Sciatic nerve (tissue), 2 donors: Measurements from ENCODE around the gene UBE2S. TPM values are rescaled to one million over a fixed set of nuclear protein-coding genes. Genes with fewer than 3 reads are reported as not detected.
"Not testable (repeated sequence)": the region's sequence is repeated elsewhere in the genome, so short reads cannot be mapped to it uniquely, and the experiment has no call there.

Experiments used
- ATAC-seq: fragments of 200-7000 bp; cut with Tn5 transposase; one replicate; pipeline ENCODE4 v1.9.1; 2020; ENCODE audit warnings: mild to moderate bottlenecking, moderate library complexity
- DNase-seq: peaks from one replicate; pipeline ENCODE4 v3.0.0-alpha.2; 2020; ENCODE audit warnings: low spot score
- intact Hi-C: fragments of 100-400 bp; cut with DNase I; formaldehyde crosslinking; loops from one replicate; pipeline ENCODE4 v1.14.2; 2022
- total RNA-seq: library from RNA; stranded (reverse); fragmentation: NEBNext Ultra II Directional; extraction: Animal tissue kit (Norgen Biotek cat#: 25700); gene quantifications from one replicate; pipeline ENCODE4 v1.2.1, GENCODE V29; 2021
- donor health status: DM: no; HTN: no; CAD: no.
- donor health status: DM: no; HTN: no; CAD: no.

UBE2S gene
- total RNA-seq, 1 donor from 2014 or later, result 17.1 TPM

GRCh38 chr19:55409179-55409578, 1.6 kb upstream of the UBE2S start:
- DNase-seq, ATAC-seq, intact Hi-C loops: not testable (repeated sequence)

GRCh38 chr19:55408533-55408872, 915 bp upstream of the UBE2S start:
- no peak for DNase-seq
- ATAC-seq, result no peak
- intact Hi-C loops, result no loop called here

DNA sequence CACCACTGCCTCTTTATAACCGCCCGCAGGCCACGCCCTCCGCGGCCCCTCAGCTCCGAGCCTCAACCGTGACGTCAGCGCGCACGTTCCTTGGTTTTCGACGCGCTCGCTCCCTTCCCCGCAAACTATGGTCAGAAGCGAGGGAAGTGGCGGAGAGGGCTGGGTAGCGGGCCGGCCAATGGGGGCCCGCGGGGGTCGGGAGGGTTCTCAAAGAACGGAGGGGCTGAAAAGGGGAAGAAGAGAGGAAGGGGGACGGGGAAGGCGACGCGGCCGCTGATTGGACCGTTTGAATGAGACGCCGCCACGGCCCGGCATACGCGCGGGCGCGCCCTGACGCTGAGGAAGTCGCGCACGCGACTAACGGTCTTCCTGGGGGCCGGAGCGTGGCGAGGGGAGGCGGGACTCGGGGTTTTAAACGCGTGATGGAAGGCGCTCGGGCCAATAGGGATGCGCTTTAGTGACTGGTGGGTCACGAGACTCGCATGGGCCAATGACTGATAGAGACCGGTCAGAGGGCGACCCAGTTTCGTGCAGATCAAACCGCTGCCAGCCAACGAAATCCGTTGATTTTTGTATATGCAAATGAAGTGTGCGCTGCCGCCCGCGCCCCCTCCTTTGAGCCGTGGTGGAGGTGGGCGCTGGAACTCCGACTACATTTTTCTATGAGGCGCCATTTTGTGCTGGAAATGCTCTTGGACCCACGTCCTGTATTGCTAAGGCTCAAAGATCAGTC, 378 bp upstream of the UBE2S start:
- intact Hi-C loops, result no loop called here
- peak; percentile 98 for DNase-seq
- ATAC-seq, result peak; percentile 99

DNA sequence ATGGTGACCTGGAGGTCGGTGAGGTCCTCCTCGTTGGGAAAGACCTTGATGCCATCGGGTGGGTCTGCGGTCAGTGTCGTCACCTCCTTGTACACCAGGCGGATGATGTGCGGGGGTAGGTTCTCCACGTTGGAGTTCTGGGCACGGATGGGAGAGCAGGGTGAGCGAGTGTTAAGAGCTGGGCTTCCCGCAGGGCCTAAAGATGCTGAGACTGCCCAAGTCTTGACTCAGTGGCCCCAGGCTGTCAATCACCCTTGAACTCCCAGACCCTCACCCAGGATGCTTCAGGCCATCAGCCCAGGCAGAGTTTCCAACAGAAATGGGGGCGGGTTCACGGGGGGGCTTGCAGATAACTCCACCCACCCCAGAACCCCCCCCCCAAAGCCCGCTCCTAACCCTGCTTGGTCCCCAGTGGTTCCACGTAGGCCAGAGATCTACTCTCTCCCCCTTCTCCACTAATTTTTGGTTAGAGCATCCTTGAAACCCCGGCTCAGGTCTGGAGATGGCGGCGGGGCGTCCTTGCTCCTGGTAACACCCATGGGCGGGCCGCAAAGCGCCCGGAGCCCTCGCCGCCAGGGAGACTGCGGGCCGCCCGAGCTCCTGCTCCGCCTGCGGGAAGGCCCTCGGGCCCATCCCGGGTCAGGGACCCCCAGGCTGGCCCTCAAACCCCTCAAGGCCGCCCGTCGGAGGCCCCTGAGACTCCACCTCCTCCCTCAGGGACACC, 600 bp downstream of the UBE2S start:
- intact Hi-C loops, result no loop called here
- no peak for ATAC-seq

DNA sequence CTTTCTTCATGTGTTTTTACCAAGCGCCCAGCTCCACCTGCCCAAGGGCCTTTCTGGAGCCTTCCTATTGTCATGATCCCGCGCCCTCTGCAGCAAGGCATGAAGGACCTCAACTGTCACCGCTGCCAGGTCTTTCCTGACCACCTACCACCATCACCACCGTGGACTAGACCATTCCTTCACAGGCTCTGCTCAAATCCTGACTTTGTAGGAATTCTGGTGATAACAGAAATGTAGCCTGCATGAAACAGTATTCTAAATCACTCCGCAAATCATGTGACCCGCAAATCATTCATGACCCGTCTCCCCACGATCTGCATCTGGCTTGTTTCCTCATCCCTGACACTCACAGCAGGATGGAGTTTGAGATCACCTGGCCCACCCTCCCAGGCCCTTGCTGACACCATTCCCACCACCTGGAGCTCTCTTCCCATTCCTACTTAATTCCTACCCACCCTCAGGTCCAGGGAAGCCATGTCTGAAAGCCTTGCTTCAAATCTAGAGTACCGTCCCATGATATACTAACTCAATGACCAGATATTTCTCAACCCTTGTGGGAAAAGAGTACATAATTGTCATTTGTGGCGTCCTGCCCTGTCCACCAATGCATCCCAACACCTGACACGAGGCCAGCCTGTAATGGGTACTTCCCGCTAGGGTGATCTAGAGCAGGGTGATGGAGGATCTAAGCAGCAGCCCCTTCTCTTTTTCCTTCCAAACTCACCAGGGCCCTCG, 1.3 kb downstream of the UBE2S start:
- DNase-seq (no peak), ATAC-seq (no peak)
- intact Hi-C loops, result no loop called here

More for the DNA sequence above, 600 bp downstream of the UBE2S start:
- DNase-seq, result peak; percentile 70

- DNase-seq (no peak), ATAC-seq (no peak)
- intact Hi-C loops, result no loop called here
Observed at GRCh38 chr19:55405638-55406037, 1.9 kb downstream of the UBE2S start.

DNA sequence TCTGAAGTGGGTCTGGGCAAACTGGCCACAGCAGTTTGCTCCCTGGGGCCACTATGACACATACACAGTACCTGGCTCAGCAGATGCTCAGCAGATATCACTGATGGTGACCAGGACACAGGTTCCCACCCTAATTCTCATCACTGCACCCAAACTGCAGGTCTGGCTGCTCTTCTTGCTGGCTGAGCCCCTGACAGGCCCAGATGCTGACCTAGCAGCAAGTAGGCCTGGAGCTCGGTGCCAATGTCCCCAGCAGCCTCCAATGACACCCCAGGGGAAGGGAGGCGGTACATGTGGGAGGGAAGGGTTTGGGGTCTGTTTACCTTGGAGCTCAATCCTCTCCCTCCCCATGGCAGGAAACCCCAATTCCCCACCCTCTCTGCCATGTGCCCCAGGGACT, 5.1 kb downstream of the UBE2S start:
- intact Hi-C loops, result no loop called here
- DNase-seq (no peak), ATAC-seq (no peak)

GRCh38 chr19:55401390-55401789, 6.2 kb downstream of the UBE2S start:
- ATAC-seq, intact Hi-C loops, DNase-seq: not testable (repeated sequence)

- no peak for ATAC-seq
- no peak for DNase-seq
- intact Hi-C loops, result no loop called here
Observed at GRCh38 chr19:55400281-55401087, 7.1 kb downstream of the UBE2S start.

DNA sequence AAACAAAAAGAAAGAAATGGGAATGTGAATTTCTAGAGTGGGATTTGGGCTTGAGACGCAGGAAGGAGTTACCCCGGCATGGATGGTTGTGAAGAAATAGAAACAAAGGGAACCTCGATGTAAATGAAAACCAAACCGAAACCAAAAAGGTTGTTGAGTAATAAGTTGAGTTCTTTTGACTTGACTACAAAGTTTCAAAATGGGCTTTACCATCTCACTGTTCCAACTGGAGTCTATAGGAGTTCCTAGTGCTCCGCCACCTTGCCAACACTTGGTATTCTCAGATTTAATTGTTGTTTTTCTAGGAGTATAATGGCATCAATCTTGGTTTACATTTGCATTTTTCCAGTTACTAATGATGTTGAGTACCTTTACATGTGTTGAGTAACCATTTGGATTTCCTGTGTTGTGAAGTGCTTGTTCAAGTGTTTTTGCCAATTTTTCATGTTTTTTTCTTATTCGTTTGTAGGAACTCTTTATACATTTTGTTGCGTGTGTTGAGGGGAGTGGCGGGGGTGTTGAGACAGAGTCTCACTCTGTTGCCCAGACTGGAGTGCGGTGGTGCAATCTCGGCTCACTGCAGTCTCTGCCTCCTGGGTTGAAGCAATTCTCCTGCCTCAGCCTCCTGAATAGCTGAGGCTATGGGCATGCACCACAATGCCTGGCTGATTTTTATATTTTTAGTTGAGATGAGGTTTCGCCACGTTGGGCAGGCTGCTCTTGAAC, 9.2 kb downstream of the UBE2S start:
- DNase-seq (no peak), ATAC-seq (no peak)
- intact Hi-C loops, result no loop called here

DNA sequence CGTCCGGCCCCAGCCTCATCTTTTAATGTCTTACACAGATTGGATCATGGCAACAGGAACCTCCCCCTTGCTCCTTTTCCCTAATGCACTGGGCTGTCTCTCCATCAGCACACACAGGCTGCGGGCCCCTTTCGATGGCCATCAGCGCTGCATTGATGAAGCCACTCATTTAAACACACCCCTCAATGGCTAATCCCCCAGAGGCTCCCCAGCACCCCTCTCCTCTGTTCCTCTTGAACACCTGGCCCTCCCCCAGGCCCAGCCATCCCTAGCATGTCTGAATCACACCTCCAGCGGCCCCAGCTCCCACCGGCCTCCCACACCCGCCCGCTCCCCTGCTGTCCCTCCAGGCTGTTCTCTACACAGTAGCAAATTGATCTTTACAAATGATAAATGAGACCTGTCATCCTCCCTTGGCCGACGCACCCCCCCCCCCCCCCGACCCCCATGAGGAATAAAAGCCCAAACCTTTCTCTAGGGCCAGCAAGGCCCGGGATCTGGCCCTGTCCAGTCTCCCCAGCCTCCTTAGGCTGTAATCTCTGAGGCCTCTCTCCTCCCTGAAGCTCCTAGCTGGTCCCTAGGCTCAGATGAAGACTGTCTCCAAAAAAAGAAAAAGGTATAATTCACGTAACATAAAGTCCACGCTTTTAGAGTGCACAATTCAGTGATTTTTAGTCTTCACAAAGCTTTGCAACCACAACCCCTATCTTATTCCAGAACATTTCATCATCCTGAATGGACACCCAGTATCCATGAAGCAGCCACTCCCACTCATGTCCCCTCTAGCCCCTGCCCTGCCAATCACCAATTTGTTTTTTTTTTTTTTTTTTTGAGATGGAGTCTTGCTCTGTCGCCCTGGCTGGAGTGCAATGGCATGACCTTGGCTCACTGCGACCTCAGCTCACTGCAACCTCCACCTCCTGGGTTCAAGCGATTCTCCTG, 14.5 kb downstream of the UBE2S start:
- intact Hi-C loops, result no loop called here
- ATAC-seq (no peak), DNase-seq (no peak)

DNA sequence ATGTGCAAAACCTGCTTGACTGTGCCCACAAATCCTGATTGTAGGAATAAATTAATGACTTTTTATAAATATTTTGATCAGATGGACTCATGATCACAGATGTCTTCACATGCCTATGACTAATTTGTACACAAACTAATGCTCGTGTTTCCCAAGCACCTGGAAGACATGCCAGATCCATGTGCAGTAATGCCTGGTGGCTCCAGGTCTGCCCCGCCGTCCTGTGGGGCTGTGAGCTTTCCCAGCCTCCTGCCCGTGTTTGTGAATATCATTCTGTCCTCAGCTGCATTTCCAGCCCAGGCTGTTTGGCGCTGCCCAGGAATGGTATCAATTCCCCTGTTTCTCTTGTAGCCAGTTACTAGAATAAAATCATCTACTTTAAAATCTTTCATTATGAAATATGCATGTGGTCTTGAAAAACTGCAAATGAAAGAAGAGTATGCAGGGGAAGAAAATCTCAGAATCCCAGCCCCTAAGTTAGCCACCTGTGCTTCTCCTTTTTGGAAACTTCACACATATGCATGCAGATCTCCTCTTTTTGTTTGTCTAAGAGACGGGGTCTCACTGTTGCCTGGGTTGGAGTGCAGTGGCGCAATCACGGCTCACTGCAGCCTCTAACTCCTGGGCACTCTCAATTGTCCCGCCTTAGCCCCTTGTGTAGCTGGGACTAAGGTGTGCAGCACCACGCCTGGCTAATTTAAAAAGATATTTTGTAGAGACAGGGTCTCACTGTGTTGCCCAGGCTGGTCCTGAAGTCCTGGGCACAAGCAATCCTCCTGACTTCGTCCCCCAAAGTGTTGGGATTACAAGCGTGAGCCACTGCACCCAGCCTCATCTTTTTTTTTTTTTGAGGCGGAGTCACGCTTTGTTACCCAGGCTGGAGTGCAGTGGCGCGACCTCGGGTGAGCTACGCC, 15.6 kb downstream of the UBE2S start:
- ATAC-seq, result no peak
- intact Hi-C loops, result no loop called here

GRCh38 chr19:55391191-55391670, 16.4 kb downstream of the UBE2S start:
- intact Hi-C loops, result no loop called here
- no peak for DNase-seq
- ATAC-seq, result no peak

More for the DNA sequence above, 15.6 kb downstream of the UBE2S start:
- no peak for DNase-seq

DNA sequence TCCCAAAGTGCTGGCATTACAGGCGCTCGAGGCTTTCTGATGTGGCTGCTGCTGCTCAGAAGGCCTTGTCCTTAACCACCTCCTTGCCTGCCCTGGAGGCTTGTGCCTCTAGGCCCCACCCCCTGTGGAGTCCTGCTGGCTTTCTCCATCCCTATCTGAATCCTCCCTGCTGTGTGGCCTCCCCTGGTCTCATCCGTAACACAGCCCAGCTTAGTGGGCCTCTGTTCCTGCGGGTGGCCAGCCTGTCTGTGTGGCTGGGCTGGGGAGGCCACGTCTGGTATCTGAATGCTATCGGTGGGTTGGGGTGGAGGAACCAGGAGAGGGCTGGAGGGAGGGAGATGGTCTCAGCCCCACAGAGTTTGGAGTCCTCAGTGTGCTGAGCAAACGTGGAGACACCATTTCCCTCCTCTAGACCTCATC, 17.1 kb downstream of the UBE2S start:
- no peak for DNase-seq
- intact Hi-C loops, result no loop called here
- ATAC-seq, result no peak

- intact Hi-C loops, result no loop called here
- no peak for ATAC-seq
- DNase-seq, result no peak
Observed at GRCh38 chr19:55389386-55390317, 17.9 kb downstream of the UBE2S start.
